GM21526 (cell line): ENCODE data around the gene KLK8.
"Not testable (repeated sequence)": the region's sequence is repeated elsewhere in the genome, so short reads cannot be mapped to it uniquely, and the experiment has no call there.

Experiments
- ATAC-seq: cut with Tn5 transposase; IDR thresholded peaks from one replicate; pipeline ENCODE4 v1.9.1; 2021; ENCODE audit warnings: moderate library complexity; ENCODE audit not compliant: unreplicated experiment, low FRiP score

The KLK8 gene

DNA sequence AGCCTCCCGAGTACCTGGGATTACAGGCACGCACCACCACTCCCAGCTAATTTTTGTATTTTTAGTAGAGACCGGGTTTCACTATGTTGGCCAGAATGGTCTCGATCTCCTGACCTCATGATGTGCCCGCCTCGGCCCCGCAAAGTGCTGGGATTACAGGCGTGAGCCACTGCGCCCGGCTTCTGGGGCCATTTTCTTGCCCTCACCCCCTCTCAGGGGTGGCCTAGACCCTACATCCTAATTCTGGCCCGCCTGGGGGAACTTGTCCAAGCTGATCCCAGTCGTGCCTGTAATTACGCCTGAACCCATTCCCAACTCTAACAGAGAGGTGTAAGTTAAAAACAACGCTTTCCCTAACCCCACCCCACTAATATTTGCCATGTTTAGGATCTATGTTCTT lies 17.0 kb downstream of the KLK8 start:
- not testable (repeated sequence) for ATAC-seq

DNA sequence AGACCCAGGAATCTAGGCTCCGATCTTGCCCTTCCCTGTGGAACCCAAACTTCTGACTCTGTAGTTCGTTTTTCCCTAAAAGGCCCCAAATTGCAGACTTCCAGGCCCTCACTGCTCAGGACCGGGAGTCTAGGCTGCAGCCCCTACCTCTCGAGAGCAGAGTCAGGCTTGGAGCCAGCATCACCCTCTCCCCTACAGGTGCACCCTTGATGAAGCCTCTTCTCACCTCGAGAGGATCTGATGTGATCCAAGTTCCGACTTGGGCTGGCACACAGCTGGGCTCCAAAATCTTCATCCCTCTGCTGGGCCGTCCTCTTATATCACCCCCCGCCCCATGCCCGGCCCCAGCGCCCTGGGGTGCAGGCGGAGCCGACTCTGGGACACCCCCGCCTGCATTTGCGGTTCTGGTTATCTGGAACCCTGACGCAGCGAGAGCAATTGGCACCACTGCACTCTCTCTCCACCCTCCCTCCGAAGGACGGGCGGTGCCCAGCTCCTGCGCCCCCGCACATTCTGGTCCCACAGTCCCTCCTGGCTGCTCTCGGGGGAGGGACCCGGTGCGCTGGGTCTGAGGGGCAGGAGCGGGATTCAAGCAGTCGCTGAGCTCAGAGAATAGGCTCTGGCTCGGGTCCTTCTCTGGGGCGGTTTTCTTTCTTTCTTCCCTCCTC lies 17.6 kb downstream of the KLK8 start, which contains the start of gene KLK7:
Gene KLK7, minus strand, starts transcription at position 293 of the 668 bp plus-strand sequence. CDS start 1,518 bp downstream, outside the sequence.
- no peak for ATAC-seq

DNA sequence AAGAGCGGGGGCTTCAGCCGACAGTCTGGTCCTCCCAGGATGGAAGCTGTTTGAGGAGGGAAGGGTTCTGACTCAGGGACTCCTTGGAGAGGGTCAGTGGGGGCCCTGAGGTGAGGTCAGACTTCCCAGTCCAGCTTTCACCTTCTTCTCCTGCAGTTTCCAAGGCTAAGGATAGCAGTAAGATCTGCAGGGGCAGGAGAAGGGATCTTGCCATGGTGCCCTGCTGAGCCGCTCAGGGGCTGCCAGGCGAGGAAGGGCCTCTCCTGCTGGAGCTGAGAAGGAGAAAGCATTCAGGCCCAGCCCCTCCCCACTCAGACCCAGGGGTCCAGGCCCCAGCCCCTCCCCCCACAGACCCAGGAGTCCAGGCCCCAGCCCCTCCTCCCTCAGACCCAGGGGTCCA lies 19.2 kb downstream of the KLK8 start:
- no peak for ATAC-seq

DNA sequence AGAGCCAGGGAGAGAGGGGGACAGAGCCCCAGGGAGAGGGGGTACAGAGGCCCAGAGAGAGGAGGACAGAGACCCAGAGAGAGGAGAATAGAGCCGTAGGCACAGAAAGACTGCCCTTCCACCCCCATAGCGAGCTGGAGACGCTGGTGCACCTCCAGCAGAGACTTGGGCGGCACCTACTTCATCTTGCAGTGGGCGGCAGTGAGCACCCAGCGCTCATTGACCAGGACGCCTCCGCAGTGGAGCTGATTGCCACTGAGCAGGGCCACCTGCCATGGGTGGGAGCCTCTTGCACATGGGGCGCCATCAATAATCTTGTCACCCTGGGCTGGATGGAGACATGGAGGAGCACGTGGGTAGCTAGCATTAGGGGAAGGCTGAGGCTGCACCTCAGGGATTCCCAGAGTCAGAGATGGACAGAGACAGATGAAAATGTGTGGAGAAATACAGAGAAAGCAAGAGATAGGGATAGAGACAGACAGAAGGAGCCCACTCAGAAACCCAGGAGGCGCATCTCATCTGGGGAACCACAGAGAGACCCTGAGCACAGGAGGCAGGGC lies 19.7 kb downstream of the KLK8 start:
- no peak for ATAC-seq

DNA sequence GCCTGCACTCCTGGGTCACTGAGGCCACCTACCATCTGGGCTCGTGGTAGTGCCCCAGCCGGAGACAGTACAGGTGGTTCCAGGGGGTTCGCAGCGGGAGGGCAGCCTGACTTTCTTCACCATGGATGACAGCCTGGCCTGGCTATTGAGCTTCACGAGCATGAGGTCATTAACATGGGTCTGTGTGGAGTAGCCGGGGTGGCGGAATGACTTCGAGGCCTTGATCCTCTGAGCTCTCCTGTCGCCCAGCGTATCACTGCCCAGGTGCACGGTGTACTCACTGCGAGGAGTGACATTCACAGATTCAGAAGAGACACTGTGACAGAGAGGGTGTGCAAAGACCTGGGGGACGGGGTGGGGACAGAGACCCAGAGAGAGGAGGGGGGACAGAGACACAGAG lies 21.2 kb downstream of the KLK8 start:
- no peak for ATAC-seq

DNA sequence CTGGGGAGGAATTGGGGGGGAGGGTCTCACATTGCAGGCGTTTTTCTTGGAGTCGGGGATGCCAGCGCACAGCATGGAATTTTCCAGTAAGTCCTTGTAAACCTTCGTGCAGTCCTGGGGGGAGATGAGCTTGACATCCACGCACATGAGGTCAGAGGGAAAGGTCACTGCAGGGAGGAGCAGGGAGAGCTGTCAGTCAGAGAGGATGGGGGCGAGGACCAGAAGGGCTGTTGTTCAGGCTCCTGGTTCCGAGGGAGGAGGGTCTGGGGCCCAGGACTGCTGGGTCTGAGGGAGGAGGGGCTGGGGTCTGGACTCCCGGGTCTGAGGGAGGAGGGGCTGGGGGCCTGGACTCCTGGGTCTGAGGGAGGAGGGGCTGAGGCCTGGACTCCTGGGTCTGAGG lies 21.6 kb downstream of the KLK8 start:
- no peak for ATAC-seq

DNA sequence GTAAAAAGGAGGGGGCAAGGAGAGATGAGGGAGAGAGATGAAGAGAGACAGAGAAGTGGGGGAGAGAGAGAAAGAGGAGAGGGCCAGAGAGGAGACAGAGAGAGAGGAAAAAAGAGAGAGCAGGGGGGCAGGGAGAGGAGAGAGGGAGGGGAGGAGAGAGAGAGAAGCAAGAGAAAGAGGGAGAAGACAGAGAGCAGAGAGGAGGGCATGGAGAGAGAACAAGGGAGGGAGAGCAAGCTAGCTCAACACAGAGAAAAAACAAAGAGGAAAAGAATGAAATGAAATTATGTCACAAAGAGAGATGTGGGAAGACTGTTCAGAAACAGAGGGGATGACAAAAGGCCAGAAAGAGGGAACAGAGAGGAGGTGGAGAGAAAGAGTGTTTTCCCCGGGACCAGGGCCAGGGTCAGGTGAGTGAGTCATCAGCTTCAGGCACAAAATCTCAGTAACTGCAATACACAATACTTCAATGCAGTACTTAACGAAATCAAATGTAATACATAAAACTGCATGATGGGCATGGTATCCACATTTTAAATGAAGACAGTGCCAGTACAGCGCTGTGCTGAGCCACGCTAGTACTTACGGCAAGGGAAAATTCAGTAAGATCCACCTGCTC lies 22.5 kb downstream of the KLK8 start:
- no peak for ATAC-seq

DNA sequence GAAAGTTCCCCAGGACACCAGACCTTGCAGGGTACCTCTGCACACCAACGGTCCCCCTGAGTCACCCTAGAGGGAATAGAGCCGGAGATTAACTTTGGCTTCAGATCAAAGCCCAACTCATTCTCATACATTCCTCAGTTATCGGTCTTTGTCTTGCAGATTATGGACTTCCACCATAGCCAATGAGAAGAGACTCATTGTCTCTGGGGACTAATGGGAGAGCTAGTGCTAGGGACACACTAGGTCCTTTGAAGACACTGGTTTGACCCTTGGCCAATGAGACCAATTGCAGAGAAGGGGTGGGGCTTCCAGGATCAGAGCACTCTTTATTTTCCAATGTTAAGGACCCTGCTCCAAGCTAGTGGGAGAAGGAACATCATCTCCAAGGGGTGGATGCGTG lies 23.8 kb downstream of the KLK8 start:
- ATAC-seq: no peak

DNA sequence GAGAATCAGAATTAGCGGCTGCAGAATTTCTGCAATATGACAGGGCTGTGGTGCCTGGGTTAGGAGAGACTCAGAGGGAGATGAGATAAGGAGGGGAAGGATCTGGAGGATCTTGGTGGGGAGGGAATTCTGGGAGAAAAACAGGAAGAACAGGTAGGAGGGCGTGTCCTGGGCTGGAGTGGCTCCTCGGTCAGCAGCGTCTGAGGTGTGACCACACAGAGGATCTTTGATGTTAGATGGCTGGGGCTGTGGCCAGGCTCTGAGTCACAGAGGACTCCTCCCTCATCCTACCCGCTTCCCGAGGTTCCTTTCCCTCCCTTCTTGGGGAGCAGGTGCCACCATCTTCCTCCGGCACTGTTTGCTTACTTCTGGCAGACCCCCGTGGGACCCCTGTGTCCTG lies 25.6 kb downstream of the KLK8 start:
- no peak for ATAC-seq

DNA sequence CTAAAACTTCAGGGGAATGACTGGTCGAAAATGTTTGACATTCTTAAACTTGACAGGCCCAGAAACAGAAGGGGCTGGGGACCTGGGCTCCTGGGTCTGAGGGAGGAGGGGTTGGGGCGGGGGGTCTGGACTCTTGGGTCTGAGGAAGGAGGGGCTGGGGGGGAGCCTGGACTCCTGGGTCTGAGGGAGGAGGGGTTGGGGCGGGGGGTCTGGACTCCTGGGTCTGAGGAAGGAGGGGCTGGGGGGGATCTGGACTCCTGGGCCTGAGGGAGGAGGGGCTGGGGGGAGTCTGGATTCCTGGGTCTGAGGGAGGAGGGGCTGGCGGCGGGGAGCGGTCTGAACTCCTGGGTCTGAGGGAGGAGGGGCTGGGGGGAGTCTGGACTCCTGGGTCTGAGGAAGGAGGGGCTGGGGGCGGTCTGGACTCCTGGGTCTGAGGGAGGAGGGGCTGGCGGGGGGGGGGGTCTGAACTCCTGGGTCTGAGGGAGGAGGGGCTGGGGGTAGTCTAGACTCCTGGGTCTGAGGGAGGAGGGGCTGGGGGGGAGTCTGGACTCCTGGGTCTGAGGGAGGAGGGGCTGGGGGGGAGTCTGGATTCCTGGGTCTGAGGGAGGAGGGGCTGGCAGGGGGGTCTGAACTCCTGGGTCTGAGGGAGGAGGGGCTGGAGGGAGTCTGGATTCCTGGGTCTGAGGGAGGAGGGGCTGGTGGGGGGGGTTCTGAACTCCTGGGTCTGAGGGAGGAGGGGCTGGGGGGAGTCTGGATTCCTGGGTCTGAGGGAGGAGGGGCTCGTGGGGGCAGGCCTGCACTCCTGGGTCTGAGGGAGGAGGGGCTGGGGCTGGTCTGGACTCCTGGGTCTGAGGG lies 26.5 kb downstream of the KLK8 start:
- no peak for ATAC-seq

DNA sequence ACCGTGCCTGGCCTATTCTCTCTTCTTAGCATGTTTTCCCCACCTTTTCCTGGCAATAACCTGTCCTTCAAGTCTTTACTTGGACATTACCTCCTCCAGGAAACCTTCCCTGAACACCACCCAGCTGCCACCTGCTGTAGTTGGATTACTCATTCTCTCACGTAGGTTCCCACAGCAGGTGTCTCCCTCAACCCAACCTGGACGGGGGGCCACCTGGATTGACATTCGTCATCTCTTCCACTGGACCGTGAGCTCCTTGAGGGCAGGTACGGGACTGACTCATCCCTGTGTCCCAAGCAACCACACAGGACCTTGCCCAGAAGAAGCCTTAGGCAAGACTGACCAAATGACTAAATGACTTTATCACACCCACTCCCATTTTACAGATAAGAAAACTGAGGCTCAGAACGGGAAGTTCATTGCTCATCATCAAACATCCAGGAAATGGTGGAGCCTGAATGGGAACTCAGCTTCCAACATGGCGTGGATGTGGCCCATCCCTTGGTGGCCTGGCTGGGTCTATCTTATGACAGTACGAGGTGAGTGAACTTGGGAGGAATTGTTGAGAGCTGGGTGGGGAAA lies 28.5 kb downstream of the KLK8 start:
- ATAC-seq: no peak

DNA sequence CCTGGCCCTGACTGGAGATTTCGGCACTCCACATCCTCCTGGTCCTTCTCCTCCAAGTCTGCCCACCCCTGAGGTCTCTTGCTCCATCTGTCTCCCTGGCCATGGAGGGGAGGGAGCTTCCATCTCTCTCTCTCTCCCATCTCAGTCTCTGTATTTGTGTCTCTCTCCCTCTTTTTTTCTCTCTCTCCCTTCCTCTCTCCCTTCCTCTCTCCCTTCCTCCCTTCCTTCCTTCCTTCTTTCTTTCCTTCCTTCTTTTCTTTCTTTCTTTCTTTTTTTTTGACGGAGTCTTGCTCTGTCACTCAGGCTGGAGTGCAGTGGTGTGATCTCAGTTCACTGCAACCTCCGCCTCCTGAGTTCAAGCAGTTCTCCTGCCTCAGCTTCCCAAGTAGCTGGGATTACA lies 31.6 kb downstream of the KLK8 start:
- ATAC-seq: not testable (repeated sequence)

DNA sequence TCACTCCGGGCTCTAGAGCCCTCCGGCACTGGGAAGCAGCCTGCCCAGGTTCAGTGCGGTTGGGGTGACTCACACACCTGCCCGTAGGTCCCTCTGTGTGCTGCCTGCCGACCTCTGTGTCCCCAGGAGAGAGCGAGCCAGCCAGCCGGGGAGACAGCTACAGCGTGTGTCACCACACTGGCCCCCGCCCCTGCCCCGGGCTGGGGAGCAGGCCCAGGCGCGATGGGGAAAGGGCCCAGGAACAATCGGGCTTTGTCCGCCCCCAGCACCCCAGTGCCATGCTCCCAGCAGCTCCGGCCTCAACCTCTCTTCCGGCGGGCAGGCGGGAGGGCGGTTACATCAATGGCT lies 32.0 kb downstream of the KLK8 start, which contains the start of gene KLK6:
Gene KLK6, minus strand, starts transcription at position 179 of the 348 bp plus-strand sequence. CDS start 1,487 bp downstream, outside the sequence.
- no peak for ATAC-seq

DNA sequence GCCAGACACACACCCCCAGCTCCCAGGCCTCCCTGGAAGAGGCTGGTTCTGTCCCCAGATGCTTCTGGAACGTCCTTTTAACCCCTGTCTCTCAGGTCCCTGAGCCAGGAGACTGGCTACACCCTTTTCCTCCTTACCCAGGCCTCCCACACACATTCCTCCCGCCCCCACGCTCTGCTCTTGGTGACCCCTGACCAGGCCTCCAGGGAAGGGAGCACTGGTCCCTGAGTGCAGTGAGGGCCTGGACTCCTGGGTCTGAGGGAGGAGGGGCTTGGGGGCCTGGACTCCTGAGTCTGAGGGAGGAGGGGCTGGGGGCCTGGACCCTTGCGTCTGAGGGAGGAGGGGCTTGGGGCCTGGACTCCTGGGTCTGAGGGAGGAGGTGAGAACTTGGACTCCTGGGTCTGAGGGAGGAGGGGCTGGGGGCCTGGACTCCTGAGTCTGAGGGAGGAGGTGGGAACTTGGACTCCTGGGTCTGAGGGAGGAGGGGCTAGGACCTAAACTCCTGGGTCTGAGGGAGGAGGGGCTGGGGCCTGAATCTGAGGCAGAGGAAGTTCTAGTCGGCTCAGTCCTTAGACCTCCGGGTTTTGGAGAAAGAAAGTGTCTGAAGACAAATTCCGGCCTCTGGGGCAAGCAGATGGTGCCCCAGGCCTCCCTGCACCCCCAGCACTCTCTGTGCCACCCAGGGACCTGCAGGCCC lies 32.5 kb downstream of the KLK8 start:
- ATAC-seq: no peak

DNA sequence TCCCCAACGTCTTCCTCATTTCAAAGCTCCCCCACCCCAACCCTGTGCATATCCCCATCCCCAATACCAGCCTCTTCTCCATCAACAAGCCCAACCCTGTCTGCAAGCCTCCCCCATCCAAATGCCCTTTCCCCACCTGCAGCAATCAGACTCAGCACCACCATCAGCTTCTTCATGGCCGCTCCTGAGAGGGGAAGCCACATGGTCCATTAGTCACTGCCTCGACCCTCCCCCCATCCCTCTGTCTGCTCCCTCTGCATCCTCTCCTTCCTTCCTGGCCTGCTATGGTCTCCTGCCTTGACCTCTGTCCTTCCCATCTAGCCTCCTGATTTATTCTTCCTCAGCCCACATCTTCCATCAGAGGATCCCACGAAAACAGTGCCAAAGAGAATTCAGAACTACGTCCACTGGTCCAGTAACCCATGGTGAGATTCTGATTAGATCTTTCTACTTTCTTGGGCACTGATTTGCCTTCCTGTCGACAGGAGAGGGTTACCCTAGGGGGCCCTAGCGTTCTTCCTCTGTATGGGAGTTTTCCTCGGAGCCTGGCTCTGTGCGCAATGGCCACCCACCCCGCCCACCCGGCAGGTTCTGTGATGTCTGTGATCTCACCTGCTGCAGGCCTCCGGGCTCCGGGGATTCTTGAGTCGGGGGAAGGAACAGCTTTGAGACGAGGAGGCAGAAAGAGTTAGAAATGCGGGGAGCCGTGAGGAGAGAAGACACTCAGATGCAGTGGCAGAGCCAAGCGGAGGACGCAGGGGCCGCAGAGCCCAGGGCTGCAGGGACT lies 33.3 kb downstream of the KLK8 start:
- no peak for ATAC-seq

DNA sequence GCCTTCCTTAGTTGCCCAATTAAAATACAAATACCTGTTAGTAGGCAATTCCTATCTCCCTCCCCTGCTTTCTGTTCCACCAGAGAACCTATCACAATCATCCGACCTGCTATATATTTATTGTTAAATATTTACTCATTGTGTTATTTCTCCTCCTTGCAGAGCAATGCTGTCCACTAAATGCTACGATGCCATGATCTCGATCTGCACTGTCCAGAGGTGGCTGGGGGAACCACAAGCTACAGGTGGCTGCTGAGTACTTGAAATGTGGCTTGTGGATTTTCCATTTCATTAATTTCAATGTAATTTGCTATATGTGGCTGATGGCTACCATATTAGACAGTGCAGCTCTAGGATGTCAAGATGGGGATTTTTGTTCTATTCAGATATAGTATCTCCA lies 37.1 kb downstream of the KLK8 start:
- no peak for ATAC-seq

DNA sequence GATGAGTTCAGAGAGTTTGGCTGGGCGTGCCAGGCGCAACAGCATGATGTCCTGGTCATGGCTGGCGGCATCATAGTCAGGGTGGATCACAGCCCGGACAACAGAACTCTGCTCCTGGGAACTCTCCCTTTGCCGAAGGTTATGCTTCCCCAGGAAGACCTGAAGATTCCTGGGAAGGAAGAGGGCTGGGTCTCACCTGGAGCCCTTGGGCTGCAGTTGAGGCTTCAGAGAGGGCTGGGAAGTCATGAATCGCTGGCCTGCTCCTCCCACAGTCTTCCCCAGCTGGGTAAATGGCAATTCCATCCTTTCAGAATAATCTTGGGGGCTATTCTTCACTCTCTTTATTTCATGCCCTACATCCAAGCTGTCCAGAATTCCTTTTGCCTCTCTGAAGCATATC lies 38.0 kb downstream of the KLK8 start:
- no peak for ATAC-seq

DNA sequence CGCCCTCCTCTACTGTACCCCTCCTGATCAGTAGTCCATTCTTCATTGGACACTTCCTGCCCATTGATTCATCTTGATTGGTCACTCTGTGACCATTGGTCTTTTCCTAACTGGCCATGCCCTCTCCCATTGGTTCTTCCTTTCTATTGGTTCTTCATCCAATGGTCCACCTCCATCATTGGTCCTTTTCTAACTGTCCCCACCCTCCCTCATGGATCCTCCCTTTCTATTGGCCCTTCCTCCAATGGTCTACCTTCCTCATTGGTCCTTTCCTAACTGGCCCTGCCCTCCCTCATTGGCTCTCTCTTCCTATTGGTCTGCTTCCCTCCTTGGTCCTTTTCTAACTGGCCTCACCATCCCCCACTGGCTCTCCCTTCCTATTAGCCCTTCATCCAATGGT lies 39.2 kb downstream of the KLK8 start:
- no peak for ATAC-seq

DNA sequence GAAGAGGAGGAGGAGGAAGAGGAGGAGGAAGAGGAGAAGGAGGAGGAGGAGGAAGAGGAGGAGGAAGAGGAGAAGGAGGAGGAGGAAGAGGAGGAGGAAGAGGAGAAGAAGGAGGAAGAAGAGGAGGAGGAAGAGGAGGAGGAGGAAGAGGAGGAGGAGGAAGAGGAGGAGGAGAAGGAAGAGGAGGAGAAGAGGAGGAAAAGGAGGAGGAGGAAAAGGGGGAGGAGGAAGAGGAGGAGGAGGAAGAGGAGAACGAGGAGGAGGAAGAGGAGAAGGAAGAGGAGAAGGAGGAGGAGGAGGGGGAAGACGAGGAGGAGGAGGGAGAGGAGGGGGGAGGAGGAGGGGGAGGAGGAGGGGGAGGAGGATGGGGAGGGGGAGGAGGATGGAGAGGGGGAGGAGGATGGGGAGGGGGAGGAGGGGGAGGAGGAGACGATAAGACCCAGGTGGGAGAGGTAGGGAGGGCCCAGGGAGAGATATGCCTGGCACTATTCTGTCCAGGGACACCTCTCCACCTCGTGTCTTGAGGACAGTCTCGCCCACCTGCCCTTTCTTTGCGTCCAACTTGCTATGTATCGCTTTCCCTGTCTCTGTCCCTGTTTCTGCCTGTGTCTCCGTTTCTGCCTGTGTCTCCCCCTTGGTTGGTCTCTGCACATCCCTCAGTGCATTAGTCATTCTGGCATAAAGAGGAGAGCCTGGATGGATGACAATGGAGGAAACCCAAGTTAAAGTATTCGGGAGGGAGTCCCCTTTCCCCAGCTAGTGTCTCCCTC lies 41.5 kb downstream of the KLK8 start:
- ATAC-seq: no peak
